Upper lobe of left lung (tissue), 4 donors: Measurements from ENCODE around the gene TJP2.

Experiments
- POLR2AphosphoS5 ChIP-seq, 2 donors: sonication (generic); formaldehyde crosslinking; IDR thresholded peaks; one replicate each; pipeline ENCODE4 v1.5.1; 2017; ENCODE audit warnings: antibody characterized with exemption in 2 of 2
- TF ChIP-seq, protein P1 (sequence below), 6 experiments: fragments of 450-650 bp in 4 of 6; fragments of 200-600 bp in 2 of 6; sonication (generic) in 2 of 6; IDR thresholded peaks; one replicate each; pipeline ENCODE4 v1.5.1; 2016 to 2019; ENCODE audit warnings: antibody characterized with exemption in 6 of 6

DNA sequence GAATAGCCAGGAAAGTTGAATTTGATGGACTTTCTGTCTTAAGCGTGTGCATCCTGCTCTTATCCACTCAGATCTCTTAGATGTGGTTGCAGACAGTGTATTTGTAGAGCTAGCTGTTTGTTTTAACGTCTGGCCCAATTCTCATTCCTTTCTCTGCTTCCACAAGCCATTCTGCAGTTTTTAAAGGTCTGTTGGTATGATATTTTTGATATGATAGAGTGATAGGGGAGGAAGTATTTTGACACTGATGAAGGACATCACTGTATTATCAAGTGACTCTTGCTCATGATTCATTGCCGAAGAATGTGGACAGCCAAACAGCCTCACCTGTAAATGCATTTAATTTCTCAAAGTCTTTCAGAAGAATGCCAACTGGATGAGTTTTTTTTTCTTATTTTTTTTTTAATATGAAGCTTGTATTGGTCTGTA, 4.5 kb downstream of the TJP2 start:
- TF ChIP-seq, protein P1, sequence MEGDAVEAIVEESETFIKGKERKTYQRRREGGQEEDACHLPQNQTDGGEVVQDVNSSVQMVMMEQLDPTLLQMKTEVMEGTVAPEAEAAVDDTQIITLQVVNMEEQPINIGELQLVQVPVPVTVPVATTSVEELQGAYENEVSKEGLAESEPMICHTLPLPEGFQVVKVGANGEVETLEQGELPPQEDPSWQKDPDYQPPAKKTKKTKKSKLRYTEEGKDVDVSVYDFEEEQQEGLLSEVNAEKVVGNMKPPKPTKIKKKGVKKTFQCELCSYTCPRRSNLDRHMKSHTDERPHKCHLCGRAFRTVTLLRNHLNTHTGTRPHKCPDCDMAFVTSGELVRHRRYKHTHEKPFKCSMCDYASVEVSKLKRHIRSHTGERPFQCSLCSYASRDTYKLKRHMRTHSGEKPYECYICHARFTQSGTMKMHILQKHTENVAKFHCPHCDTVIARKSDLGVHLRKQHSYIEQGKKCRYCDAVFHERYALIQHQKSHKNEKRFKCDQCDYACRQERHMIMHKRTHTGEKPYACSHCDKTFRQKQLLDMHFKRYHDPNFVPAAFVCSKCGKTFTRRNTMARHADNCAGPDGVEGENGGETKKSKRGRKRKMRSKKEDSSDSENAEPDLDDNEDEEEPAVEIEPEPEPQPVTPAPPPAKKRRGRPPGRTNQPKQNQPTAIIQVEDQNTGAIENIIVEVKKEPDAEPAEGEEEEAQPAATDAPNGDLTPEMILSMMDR (IDR thresholded peaks at IDR 0.05), result no peak
- TF ChIP-seq POLR2AphosphoS5 (IDR thresholded peaks at IDR 0.05), result no peak
